ENCODE results near the gene BMS1.

Gene BMS1

GRCh38 chr10:42755556-42756093, 27.0 kb upstream of the BMS1 start:
- no peaks in the 10 kb centered on the region for H3K9me3 ChIP-seq (ENCODE audit: control insufficient read depth, low read length)
- no peak overlapping the region for H3K4me3 ChIP-seq (ENCODE audit: low read length)
- H3K4me1 ChIP-seq (ENCODE audit: control insufficient read depth, insufficient read depth, low read length), result peaks cover 23% of the 10 kb centered on the region
- no peak overlapping the region for H3K9ac ChIP-seq (ENCODE audit: low read length)
- H3K27me3 ChIP-seq (ENCODE audit: control insufficient read depth, insufficient read depth, low read length), result peaks cover 55% of the 10 kb centered on the region
- H3K36me3 ChIP-seq (ENCODE audit: control insufficient read depth, insufficient read depth, low read length), result no peaks in the 10 kb centered on the region

GRCh38 chr10:42767906-42768305, 14.7 kb upstream of the BMS1 start:
- H3K9ac ChIP-seq (ENCODE audit: low read length), result no peak overlapping the region
- H3K9me3 ChIP-seq (ENCODE audit: control insufficient read depth, low read length), result no peaks in the 10 kb centered on the region
- no peaks in the 10 kb centered on the region for H3K36me3 ChIP-seq (ENCODE audit: control insufficient read depth, insufficient read depth, low read length)
- no peaks in the 10 kb centered on the region for H3K4me1 ChIP-seq (ENCODE audit: control insufficient read depth, insufficient read depth, low read length)
- H3K4me3 ChIP-seq (ENCODE audit: low read length), result no peak overlapping the region
- H3K27me3 ChIP-seq (ENCODE audit: control insufficient read depth, insufficient read depth, low read length), result no peaks in the 10 kb centered on the region

GRCh38 chr10:42768581-42769152, 13.9 kb upstream of the BMS1 start:
- Histone ChIP-seq H3K9ac (ENCODE audit: low read length) (no peak overlapping the region), H3K27me3 (ENCODE audit: control insufficient read depth, insufficient read depth, low read length) (no peaks in the 10 kb centered on the region)

GRCh38 chr10:42769173-42769572, 13.4 kb upstream of the BMS1 start:
- no peaks in the 10 kb centered on the region for H3K36me3 ChIP-seq (ENCODE audit: control insufficient read depth, insufficient read depth, low read length)
- H3K9ac ChIP-seq (ENCODE audit: low read length), result no peak overlapping the region
- no peaks in the 10 kb centered on the region for H3K4me1 ChIP-seq (ENCODE audit: control insufficient read depth, insufficient read depth, low read length)
- no peak overlapping the region for H3K4me3 ChIP-seq (ENCODE audit: low read length)
- H3K9me3 ChIP-seq (ENCODE audit: control insufficient read depth, low read length), result no peaks in the 10 kb centered on the region
- H3K27me3 ChIP-seq (ENCODE audit: control insufficient read depth, insufficient read depth, low read length), result no peaks in the 10 kb centered on the region

More at GRCh38 chr10:42768581-42769152, 13.9 kb upstream of the BMS1 start:
- no peak overlapping the region for H3K4me3 ChIP-seq (ENCODE audit: low read length)
- no peaks in the 10 kb centered on the region for H3K36me3 ChIP-seq (ENCODE audit: control insufficient read depth, insufficient read depth, low read length)
- H3K4me1 ChIP-seq (ENCODE audit: control insufficient read depth, insufficient read depth, low read length), result no peaks in the 10 kb centered on the region
- H3K9me3 ChIP-seq (ENCODE audit: control insufficient read depth, low read length), result no peaks in the 10 kb centered on the region

GRCh38 chr10:42769673-42770072, 12.9 kb upstream of the BMS1 start:
- no peak overlapping the region for H3K4me3 ChIP-seq (ENCODE audit: low read length)

GRCh38 chr10:42776681-42777080, 5.9 kb upstream of the BMS1 start:
- Histone ChIP-seq H3K4me3 (ENCODE audit: low read length) (no peak overlapping the region), H3K9ac (ENCODE audit: low read length) (no peak overlapping the region), H3K4me1 (ENCODE audit: control insufficient read depth, insufficient read depth, low read length) (peaks cover 3% of the 10 kb centered on the region), H3K36me3 (ENCODE audit: control insufficient read depth, insufficient read depth, low read length) (no peaks in the 10 kb centered on the region), H3K27me3 (ENCODE audit: control insufficient read depth, insufficient read depth, low read length) (peaks cover 3% of the 10 kb centered on the region), H3K9me3 (ENCODE audit: control insufficient read depth, low read length) (no peaks in the 10 kb centered on the region)

More at GRCh38 chr10:42769673-42770072, 12.9 kb upstream of the BMS1 start:
- Histone ChIP-seq H3K4me1 (ENCODE audit: control insufficient read depth, insufficient read depth, low read length) (no peaks in the 10 kb centered on the region), H3K9ac (ENCODE audit: low read length) (no peak overlapping the region), H3K27me3 (ENCODE audit: control insufficient read depth, insufficient read depth, low read length) (no peaks in the 10 kb centered on the region), H3K9me3 (ENCODE audit: control insufficient read depth, low read length) (no peaks in the 10 kb centered on the region), H3K36me3 (ENCODE audit: control insufficient read depth, insufficient read depth, low read length) (no peaks in the 10 kb centered on the region)

GRCh38 chr10:42780456-42780855, 2.1 kb upstream of the BMS1 start:
- Histone ChIP-seq H3K4me3 (ENCODE audit: low read length) (no peak overlapping the region), H3K9me3 (ENCODE audit: control insufficient read depth, low read length) (no peaks in the 10 kb centered on the region), H3K36me3 (ENCODE audit: control insufficient read depth, insufficient read depth, low read length) (peaks cover under 1% of the 10 kb centered on the region), H3K27me3 (ENCODE audit: control insufficient read depth, insufficient read depth, low read length) (no peaks in the 10 kb centered on the region), H3K4me1 (ENCODE audit: control insufficient read depth, insufficient read depth, low read length) (peaks cover 8% of the 10 kb centered on the region), H3K9ac (ENCODE audit: low read length) (no peak overlapping the region)

- peak overlapping the region; percentile 66 for H3K4me3 ChIP-seq (ENCODE audit: low read length)
Observed at GRCh38 chr10:42781893-42782445, 626 bp upstream of the BMS1 start.

GRCh38 chr10:42783181-42783549, 570 bp downstream of the BMS1 start:
- peak overlapping the region; percentile 78 for H3K9ac ChIP-seq (ENCODE audit: low read length)
- H3K4me3 ChIP-seq (ENCODE audit: low read length), result peak overlapping the region; percentile 66
- H3K4me1 ChIP-seq (ENCODE audit: control insufficient read depth, insufficient read depth, low read length), result peaks cover 8% of the 10 kb centered on the region
- H3K27me3 ChIP-seq (ENCODE audit: control insufficient read depth, insufficient read depth, low read length), result no peaks in the 10 kb centered on the region
- peaks cover 5% of the 10 kb centered on the region for H3K36me3 ChIP-seq (ENCODE audit: control insufficient read depth, insufficient read depth, low read length)
- H3K9me3 ChIP-seq (ENCODE audit: control insufficient read depth, low read length), result no peaks in the 10 kb centered on the region

More at GRCh38 chr10:42781893-42782445, 626 bp upstream of the BMS1 start:
- Histone ChIP-seq H3K9me3 (ENCODE audit: control insufficient read depth, low read length) (no peaks in the 10 kb centered on the region), H3K9ac (ENCODE audit: low read length) (peak overlapping the region; percentile 78), H3K27me3 (ENCODE audit: control insufficient read depth, insufficient read depth, low read length) (no peaks in the 10 kb centered on the region), H3K36me3 (ENCODE audit: control insufficient read depth, insufficient read depth, low read length) (peaks cover 5% of the 10 kb centered on the region), H3K4me1 (ENCODE audit: control insufficient read depth, insufficient read depth, low read length) (peaks cover 8% of the 10 kb centered on the region)

- H3K9me3 ChIP-seq (ENCODE audit: control insufficient read depth, low read length), result no peaks in the 10 kb centered on the region
- peaks cover 5% of the 10 kb centered on the region for H3K36me3 ChIP-seq (ENCODE audit: control insufficient read depth, insufficient read depth, low read length)
- no peak overlapping the region for H3K9ac ChIP-seq (ENCODE audit: low read length)
- no peaks in the 10 kb centered on the region for H3K27me3 ChIP-seq (ENCODE audit: control insufficient read depth, insufficient read depth, low read length)
- no peak overlapping the region for H3K4me3 ChIP-seq (ENCODE audit: low read length)
- H3K4me1 ChIP-seq (ENCODE audit: control insufficient read depth, insufficient read depth, low read length), result peaks cover 8% of the 10 kb centered on the region
Observed at GRCh38 chr10:42785759-42786158, 3.2 kb downstream of the BMS1 start.

- no peak overlapping the region for H3K4me3 ChIP-seq (ENCODE audit: low read length)
- H3K36me3 ChIP-seq (ENCODE audit: control insufficient read depth, insufficient read depth, low read length), result peaks cover under 1% of the 10 kb centered on the region
- H3K4me1 ChIP-seq (ENCODE audit: control insufficient read depth, insufficient read depth, low read length), result no peaks in the 10 kb centered on the region
- no peak overlapping the region for H3K9ac ChIP-seq (ENCODE audit: low read length)
- no peaks in the 10 kb centered on the region for H3K9me3 ChIP-seq (ENCODE audit: control insufficient read depth, low read length)
- H3K27me3 ChIP-seq (ENCODE audit: control insufficient read depth, insufficient read depth, low read length), result no peaks in the 10 kb centered on the region
Observed at GRCh38 chr10:42790835-42791234, 8.2 kb downstream of the BMS1 start.

- Histone ChIP-seq H3K9me3 (ENCODE audit: control insufficient read depth, low read length) (no peaks in the 10 kb centered on the region), H3K36me3 (ENCODE audit: control insufficient read depth, insufficient read depth, low read length) (peaks cover 9% of the 10 kb centered on the region), H3K9ac (ENCODE audit: low read length) (no peak overlapping the region), H3K27me3 (ENCODE audit: control insufficient read depth, insufficient read depth, low read length) (no peaks in the 10 kb centered on the region), H3K4me3 (ENCODE audit: low read length) (no peak overlapping the region), H3K4me1 (ENCODE audit: control insufficient read depth, insufficient read depth, low read length) (no peaks in the 10 kb centered on the region)
Observed at GRCh38 chr10:42795701-42796100, 13.1 kb downstream of the BMS1 start.
